Measurements from ENCODE around the gene SLC38A8.

SLC38A8 gene

DNA sequence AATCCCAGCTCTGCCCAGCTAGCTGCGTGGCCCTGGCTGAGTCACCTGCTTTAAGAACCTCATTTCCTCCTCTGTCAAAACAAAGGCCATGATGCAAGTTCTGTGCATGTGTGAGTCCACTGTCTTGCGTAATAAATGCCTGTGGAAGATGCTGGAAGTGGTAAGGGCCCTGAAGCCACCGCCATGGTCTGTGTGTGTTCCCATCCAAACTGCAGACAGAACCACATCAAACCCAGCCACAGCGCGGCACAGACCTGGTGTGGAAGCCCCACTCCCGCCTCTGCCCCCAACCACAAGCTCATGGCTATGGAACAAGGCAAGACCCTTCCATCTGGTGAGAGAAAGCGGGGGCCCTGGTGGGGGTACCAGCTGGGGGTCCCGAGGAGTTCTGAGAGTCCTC lies 48.5 kb downstream of the SLC38A8 start:
- no peak for DNase-seq

DNA sequence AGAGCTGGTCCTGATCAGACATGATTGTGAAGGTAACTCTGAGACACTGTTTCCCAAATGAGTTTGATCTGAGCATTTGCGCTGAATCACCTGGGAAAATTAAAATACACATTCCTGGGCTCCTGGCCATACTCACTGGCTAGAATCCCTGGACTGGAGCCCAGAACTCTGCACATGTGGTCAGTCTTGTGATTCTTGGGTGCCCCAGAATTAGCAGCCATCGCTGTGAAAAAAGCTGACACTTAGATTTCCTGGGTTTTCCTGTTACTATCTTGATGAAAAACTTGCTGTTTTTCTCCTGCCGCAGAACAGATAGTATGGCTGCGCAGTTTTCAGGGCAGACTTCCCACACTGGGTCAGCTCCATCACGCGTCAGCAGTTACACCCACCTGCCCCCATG lies 50.0 kb downstream of the SLC38A8 start:
- peak; percentile 41 for DNase-seq

DNA sequence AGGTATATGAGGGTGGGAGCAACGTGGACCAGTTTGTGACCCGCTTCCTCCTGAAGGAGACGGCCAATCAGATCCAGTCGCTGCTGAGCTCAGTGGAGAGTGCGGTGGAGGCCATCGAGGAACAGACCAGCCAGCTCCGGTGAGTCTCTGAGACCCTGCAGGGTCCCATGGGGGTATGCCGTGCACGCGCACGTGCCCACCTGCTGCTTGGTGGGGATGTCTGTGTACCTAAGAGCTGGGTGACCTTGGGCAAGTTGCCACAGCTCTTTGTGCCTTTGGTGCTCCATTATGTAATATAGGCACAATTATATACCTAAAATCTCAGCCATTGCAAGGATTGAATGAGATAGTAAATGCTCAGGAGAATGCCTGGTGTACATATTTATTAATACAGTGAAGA lies 52.1 kb downstream of the SLC38A8 start:
- DNase-seq, result peak; percentile 5

DNA sequence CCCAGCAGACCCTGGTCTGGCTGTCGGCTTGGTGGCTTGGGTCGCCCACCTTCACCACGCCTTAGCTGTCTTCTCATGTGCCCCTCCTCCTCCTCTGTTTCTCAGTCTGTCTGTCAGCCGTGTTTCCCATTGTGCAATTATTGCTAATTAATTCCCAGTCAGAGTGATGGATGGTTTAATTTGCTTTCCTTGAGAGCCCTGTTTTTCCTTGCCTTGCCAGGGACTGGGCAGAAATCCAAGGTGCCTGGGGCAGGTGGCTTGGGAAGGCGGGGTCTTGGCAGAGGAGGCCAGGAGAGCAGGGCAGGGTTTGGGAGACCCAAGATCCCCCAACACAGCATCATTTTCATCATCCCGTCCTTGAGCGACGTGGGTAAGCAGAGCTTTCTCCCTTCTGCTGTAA lies 53.3 kb downstream of the SLC38A8 start:
- peak; percentile 40 for DNase-seq

DNA sequence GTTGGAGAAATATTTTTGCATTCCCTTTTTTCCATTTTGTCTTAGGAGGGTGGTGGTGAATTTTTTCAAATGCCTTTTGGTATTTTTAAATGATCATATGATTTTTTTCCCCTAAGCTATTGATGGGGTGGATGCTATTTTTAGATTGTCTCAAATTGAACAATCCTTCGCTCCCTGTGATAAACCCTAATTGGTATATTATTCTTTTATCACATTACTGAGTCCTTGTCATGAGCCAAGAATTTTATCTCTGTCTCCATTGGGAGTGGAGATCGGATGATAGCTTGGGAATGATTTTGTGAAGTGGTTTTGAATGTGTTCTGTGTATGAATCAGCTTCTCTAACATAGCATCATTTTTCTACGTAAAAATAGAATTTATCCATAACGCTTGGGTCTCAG lies 59.1 kb downstream of the SLC38A8 start:
- DNase-seq, result no peak

DNA sequence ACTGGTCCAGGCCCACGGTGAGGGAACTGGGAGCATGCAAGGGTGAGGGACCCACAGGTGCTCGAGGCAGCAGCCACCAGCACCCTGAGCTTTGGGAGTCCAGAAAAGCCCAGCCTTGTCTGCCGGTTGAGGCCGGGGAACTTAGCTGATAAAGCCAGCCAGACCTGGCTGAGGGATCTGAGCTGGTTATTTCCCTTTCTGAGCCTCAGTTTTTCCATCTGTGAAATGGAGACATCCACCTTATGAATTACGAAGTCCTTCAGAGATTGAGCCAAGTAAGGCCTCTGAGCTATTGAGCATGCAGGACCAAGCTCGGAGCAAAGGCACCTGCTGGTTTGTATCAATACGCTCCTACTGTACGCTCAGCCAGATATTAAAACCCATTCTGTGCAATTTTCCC lies 60.8 kb downstream of the SLC38A8 start:
- DNase-seq, result no peak

DNA sequence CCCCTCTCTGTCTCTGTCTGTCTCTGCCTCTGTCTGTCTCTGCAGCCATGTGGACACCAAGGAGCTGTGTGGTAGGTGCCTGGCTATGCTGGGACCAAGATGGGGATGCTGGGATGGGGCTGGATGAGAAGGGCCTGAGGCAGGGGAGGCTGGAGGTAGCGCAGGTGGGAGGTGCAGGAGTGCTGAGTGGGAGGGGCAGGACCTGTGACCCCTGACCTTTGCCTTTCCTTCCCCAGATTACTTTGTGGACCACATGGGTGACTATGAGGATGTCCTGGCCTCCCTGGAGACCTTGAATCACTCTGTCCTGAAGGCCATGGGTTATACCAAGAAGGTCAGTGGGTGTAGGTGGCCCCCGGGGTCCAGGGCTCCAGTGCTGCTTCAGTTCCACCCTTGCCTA lies 61.8 kb downstream of the SLC38A8 start:
- DNase-seq, result no peak

DNA sequence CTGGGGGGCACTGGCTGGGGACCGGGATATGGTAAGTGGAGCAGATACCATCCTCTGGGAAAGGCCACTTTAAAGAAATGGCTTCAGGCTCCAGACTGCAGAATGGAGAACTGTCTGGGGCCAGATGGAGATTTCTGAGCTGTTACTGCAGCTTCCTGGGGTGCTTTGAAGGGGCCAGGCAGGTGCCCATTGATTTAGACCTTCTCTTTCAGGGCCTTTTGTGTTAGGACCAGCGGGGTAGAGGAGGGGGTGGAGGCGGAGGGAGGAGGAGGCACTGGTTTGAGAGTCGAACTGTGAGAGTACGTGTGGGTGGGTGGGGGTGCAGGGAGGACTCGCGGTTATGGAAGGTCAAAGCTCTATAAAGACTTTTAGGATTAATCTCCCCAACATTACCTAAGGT lies 63.2 kb downstream of the SLC38A8 start:
- no peak for DNase-seq

DNA sequence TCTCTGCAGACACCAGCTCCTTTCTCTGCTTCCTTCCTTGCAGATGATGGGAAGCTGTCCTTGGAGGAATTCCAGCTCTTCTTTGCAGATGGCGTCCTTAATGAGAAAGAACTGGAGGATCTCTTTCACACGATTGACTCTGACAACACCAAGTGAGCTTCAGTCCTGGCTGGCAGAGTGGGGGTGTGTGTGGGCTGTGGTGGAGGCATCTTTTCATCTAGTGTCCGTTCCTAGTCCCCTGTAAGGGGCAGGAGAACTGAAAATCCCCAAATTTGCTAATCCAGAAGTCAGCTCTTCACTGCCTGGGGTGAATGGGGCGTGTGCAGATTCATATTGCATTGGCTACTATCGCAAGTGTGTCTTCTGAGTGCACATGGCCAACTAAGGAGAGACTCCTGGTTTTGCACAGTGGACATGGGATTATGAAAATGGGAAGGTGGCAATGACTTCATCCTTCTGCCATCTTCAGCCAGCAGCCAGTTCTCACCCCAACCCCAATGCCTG lies 64.1 kb downstream of the SLC38A8 start:
- no peak for DNase-seq

DNA sequence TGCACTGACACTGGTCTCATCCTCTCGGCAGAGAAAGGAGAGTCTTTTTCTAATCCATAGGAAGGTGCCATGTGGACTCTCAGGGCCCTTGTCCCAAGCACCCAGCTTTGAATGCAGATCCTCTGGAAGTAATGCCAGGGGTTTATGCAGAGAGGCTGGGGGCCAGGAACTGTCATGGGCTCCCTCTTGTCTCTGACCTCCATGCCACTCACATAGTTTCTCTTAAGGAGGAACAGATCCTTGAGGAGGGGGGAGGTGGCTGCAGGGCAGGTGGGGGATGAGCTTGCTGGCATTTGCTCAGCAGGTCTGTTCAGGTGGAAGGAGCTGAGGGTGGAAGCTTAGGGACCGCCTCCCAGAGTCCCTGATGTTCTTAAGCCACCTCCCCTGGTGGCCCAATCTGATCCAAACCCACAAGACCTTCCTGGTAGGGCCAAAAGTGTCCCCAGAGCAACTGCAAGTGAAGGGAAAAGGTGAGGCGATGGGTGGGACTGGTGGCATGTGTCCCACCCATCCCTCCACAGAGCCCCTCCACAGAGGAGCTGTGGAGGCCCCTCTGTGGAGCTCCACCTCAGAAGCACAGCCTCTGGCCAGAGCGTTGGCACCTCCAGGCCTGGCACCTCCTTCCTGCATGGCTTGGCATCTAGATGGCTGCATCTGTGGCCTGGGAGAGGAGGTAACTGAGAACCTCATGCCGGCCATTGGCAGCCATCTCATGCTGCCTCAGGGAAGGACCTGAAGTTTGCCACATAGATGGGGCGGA lies 65.4 kb downstream of the SLC38A8 start:
- DNase-seq, result no peak

DNA sequence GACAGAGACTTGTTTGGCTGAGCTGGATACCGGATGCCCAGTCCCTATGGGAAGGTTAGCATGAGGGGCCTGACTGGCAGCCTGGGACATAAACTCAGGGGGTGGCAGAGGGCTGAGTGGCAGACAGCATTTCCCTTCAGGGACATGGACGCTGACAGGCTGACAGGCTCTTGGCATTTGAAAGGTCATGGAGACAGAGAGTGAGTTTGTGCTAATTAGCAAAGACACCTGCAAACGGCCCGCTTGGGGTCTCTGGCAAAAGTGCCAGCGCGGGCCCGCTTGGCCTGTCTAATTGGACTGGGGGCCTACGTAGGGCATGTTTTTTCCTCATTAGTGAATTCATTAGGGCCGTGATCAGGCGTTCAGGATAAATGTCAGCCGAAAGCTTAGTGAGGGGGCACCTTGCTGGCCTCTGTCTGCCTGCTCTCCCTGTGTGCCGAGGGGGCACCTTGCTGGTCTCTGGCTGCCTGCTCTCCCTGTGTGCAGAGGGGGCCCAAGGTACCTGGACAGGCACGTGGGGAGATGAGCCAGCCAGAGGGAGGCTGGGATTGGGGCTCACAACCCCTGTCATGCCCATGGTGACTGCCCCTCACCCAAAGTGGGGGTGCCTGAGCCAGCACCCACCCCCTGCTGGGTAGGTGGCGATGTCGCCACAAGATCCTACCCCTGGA lies 66.9 kb downstream of the SLC38A8 start:
- no peak for DNase-seq

DNA sequence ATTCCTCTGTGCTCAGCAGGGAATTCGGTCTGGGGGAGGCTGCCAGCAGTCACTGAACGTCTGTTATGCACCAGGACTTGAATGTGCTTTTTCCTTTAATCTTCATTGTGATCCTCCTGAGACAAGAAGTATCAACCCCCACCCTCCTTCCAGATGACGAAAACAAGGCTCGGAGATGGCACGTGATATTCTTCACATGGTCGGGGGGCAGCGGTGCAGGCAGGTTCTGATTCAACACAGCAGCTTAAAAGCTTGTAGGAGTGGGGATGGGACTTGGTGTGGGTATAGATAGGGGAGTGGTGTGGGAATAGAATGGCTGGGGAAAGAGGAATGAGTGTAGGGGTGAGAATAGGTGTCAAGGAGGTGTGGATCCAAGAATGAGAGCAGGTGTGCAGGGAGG lies 68.1 kb downstream of the SLC38A8 start:
- no peak for DNase-seq

DNA sequence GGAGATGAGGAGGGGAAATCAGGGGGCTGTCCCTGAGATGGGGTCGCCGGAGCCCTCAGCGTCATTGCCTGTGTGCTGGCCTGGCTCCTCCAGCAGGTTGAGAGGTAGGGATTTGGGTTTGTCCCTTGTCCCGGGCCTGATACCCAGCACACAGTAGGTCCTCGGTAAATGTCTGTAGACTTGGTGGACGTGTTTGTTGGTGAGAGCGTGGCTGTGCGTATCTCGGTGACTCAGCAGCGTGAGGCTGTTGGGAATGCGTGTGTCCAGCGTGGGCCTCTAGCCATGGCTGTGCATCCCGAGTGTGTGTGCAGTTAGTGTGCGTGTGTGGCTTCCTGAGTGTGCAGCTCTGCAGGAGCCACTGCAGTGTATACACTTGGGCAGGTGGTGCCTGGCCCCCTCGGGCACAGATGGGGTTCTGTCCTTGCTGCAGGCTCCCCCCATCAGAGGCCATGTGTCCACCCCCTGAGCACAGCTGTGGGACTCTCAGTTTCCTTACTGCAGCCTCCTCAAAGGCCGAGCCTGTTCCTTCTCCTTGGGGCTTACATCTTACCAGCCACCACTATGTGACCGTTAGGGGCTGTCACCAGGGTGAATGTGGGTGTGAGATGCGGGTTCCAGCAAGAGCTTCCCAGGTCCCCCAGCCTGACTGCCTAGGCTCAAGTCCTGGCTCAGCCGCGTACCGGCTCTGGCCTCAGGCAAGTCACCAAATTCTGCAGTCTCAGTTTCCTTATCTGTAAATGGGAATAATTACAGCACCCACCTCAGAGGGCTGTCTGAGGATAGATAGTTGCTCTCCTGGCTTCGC lies 68.8 kb downstream of the SLC38A8 start:
- no peak for DNase-seq

DNA sequence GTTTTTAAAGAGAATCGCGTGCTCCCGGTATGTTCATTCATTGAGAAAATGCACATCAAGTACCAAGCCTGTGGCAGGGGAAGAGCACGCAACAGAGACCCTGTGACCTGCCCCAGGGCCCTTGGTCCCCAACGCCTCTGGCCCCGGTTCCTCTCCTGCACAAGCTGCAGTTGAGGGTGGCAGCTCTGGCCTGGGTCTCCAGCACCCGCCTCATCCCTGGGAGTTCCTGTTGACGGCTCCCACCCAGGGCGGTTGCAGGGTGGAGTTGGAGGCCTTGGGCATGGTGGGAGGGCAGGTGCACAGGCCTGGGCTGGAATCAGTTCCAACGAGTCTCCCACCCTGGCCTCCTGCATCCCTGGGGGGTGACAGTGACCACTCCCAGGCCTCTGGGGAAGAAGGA lies 69.5 kb downstream of the SLC38A8 start:
- no peak for DNase-seq

DNA sequence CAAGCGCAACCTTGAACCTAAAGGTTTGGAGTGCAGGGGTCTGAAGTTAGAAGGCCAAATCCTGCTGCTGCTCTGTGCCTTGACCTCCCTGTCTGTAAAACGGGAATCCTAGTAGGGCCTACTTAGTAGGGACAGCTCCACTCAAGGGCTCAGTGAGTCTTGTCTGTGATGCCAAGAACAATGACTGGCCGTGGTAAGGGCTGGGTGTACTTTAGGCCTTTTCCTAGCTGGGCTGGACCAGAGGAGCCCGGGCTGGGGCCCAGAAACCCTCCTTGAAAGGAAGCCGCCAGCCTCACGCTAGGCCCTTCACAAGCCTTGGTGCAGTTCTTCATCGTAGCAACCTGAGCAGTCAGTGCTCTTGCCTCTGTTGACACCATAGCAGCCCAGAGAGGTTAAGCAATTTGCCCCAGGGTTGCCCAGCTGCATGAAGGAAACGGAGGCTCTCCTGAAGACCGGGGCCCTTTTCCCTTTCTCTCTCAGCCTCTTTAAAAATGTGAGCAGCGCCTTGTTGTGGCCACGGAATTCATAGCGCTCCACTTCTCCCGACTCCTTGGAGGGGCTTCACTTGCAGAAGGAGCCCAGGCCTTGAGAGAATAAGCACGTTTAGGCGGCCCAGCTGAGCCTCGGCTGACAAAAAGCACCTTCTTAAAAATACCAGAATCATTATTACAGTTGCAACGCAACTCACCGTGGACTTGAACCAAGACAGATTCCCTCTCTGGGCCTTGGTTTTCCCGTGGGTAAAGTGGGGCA lies 70.2 kb downstream of the SLC38A8 start:
- DNase-seq, result no peak

DNA sequence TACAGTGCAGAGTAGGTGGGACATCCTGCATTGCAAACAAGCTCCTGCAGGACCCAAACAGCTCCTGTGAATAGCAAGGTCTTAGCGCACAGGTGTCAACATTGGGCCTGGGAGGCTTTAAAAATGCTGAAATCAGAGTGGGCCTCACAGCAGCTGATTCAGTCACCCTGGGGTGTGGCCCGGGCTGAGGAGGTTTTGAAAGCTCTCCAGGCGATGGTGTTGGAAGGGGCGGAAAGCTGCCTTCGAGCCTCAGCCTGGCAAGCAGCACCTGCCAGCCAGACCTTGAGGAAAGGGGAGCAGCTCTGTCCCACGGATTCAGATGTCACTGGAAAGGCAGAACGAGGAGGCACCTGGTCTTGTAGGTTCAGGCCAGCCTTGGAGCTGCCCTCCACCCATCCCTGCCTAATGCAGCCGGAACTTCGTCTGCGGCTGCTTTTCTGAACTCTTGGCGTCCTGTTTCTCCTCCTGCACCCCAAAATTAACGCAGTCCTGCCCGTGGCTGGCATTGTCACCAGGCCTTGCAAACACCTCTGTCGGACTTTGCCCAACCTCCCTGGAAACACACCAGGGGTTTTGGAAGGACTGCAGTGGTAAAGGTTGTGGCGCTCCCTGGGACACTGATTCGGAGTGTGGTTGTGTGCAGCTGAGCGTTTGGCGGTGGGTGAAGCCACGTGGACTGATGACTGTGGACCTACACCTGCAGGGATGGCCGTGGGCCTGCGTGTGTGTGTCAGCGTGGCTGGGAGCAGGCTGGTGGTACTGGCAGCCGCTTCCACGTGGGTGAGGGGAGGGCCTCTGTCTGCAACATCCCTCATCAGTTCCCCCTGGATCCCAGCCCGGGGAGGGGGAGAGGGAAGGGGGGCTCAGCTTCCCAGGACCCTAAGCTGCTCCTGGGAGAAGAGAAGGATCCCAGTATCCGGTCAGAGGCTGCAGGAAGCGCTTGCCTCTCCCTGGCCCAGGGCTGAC lies 71.1 kb downstream of the SLC38A8 start:
- DNase-seq, result no peak

DNA sequence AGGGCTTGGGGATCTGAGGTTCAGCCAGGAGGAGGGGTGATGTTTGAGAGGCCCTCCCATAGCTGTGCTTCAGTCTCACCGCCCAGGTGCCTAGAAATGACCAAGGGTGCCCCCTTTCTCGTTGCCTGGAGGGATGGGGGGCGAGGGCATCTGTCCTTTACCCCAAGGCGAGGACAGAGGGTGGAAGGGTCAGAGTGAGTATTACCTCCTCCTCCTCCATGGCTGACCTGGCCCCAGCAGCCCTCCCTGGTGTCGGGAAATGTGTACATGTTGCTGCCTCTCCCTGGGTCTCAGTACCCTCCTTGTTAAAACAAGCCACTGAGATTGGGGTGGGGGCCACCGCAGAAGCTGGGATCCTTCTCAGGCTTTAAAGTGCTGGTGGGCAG lies 72.2 kb downstream of the SLC38A8 start:
- no peak for DNase-seq

DNA sequence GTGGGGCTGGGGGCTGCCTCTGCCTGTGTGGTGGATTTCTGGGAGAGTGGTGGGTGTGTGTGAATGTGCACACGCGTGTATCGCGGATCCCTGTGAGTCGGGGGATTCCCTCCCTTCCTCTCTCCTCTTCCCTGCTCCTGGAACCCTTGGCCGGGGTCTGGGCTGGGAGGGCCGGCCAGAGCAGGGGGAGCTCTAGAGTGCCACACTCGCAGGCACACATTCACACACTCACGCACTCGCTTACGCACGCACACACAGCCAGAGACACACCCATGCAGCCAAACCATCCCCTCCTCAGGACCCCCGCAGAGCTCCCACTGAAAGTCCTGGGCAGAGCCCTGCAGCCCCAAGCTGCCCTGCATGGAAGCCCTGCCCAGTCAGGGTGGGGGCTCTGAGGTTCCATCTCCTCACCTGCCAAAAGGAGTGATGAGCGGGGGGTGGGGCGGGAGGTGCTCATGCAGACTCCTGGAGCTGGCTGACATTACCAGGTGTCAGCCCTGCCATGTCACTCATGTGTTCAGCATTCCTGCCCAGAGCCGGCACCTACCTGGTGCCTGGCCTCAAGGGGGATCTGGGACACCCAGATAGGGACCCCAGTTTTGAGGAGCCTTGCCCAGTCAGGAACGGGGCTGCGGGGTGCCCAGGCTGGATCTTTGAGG lies 72.7 kb downstream of the SLC38A8 start:
- no peak for DNase-seq

DNA sequence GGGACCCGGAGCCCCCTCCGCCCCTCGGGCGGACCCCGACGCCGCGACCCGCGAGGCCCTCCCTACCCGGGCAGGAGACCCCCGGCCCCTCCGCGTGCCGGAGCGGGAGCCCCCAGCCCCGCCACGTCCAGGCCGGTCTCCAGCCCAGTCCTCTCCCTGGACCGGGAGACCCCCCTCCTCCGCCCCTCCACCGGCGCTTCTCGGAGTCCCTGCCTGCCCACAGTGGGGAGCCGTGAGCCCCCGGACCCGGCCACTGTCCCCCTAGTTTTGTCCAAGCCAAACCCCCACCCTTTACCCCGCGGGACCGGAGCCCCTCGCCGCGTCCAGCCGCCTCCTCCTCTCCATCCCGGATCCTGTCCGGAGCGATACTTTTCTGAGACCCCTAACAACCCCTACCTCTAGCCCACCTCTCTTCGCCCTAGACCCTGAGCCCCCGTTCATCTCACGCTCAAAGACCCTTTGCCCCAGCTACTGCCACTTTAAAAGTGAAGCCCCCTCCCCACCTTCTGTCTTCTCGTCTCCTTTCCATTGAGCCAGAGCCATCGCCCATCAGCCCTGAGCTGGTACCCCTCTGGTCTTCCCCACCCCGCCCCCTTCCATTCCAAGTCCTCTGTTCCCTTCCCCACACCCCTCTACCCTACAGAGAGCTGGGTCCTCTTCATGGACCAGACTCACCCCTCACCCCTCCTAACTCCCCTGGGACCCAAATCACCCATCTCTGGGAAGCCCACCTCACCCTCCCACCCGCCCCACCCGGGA lies 73.5 kb downstream of the SLC38A8 start:
- DNase-seq, result no peak

DNA sequence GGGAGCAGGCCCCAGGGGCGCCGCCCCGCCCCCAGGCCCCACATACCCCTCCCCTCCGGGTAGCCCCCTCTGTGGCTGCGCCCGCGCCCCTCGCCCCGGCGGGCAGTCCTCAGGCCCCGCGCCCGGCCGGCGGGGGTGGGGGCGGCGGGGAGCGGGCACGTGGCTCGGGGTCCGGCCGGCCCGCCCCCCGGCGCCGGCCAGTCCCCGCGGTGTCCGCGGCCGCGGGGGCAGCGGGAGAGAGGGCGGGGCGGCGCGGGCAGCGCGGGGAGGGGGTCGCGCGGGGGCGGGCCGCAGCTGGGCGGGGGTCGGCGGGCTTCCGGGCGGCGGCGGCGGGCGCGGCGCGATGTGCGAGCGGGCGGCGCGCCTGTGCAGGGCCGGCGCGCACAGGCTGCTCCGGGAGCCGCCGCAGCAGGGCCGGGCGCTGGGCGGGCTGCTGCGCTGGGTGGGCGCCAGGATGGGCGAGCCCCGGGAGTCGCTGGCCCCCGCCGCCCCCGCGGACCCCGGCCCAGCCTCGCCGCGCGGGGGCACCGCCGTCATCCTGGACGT lies 74.2 kb downstream of the SLC38A8 start:
- peak; percentile 13 for DNase-seq

All from NCI-H1092 treated with DMSO at 0.1 percent for 48 hours (cell line).